ENCODE data around the gene SLIT3.

- TF ChIP-seq POLR2AphosphoS5 (IDR thresholded peaks at IDR 0.05; ENCODE audit: low read depth), result no peak
- TF ChIP-seq EZH2 (IDR thresholded peaks at IDR 0.05; ENCODE audit: low read depth, unreplicated experiment), result no peak
- no peak for TF ChIP-seq CTCF (conservative IDR thresholded peaks at IDR 0.05; ENCODE audit: low read depth in 2 of 2)
- no peak for TF ChIP-seq JUNB (IDR thresholded peaks at IDR 0.05; ENCODE audit: unreplicated experiment)
- no peak for TF ChIP-seq EZH2phosphoT487 (IDR thresholded peaks at IDR 0.05; ENCODE audit: unreplicated experiment)
- no peak for TF ChIP-seq ZNF462 (CRISPR knock-in tag; IDR thresholded peaks at IDR 0.05)
- TF ChIP-seq STAT1 (IDR thresholded peaks at IDR 0.05; ENCODE audit: unreplicated experiment), result no peak
- no peak for TF ChIP-seq REST (IDR thresholded peaks at IDR 0.05; ENCODE audit: unreplicated experiment)
- TF ChIP-seq NANOG (IDR thresholded peaks at IDR 0.05; ENCODE audit: borderline replicate concordance), result no peak
Measured at GRCh38 chr5:168978015-168978414, 322.9 kb downstream of the SLIT3 start.

Measured in GM23338 (cell line).